ENCODE measurements around the gene PTCD2.

DNA sequence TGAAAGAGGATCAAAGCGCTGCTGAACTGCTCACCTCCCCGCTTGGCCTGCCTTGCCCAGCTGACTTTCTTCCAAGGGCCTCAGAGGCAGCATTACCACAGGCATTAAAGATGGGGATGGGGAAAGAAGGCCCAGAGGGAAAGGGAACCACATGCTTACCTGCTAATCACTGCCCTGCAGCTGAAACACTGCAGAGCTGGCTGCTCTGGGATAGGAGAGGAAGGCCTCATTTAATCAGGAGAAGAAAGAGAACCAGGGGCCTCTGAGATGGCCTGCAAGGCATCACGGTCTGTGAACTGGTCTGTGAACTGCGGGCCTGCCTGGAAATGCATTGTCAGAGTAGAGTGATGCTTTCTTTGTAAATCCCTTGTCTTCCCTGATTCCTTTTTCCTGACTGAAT, 44.8 kb downstream of the PTCD2 start:
- TF ChIP-seq, protein P1, sequence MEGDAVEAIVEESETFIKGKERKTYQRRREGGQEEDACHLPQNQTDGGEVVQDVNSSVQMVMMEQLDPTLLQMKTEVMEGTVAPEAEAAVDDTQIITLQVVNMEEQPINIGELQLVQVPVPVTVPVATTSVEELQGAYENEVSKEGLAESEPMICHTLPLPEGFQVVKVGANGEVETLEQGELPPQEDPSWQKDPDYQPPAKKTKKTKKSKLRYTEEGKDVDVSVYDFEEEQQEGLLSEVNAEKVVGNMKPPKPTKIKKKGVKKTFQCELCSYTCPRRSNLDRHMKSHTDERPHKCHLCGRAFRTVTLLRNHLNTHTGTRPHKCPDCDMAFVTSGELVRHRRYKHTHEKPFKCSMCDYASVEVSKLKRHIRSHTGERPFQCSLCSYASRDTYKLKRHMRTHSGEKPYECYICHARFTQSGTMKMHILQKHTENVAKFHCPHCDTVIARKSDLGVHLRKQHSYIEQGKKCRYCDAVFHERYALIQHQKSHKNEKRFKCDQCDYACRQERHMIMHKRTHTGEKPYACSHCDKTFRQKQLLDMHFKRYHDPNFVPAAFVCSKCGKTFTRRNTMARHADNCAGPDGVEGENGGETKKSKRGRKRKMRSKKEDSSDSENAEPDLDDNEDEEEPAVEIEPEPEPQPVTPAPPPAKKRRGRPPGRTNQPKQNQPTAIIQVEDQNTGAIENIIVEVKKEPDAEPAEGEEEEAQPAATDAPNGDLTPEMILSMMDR (IDR thresholded peaks at IDR 0.05; ENCODE audit: control extremely low read depth in 1 of 3, insufficient read depth in 1 of 3, low read depth in 1 of 3, low read length in 3 of 3) = no peak
- TF ChIP-seq EP300 (IDR thresholded peaks at IDR 0.05; ENCODE audit: borderline replicate concordance in 1 of 2, low read depth in 2 of 2, low read length in 2 of 2) = no peak
- no peak for TF ChIP-seq TEAD4 (IDR thresholded peaks at IDR 0.05; ENCODE audit: low read depth, low read length)
- no peak for TF ChIP-seq TBP (IDR thresholded peaks at IDR 0.05; ENCODE audit: low read depth, low read length)
- TF ChIP-seq KDM1A (IDR thresholded peaks at IDR 0.05; ENCODE audit: borderline replicate concordance, low read length) = no peak
- TF ChIP-seq TAF7 (optimal IDR thresholded peaks at IDR 0.05; ENCODE audit: borderline replicate concordance, low read depth, low read length) = no peak
- TF ChIP-seq POLR2A (IDR thresholded peaks at IDR 0.05; ENCODE audit: control extremely low read depth in 1 of 2, low read depth in 2 of 2, low read length in 2 of 2) = no peak
- no peak for TF ChIP-seq CHD2 (IDR thresholded peaks at IDR 0.05; ENCODE audit: low read length)
- TF ChIP-seq CHD1 (IDR thresholded peaks at IDR 0.05; ENCODE audit: low read depth, low read length) = no peak
- no peak for TF ChIP-seq TAF1 (IDR thresholded peaks at IDR 0.05; ENCODE audit: low read depth, low read length)
- TF ChIP-seq JUN (IDR thresholded peaks at IDR 0.05; ENCODE audit: low read depth, low read length) = no peak

All from H1 (cell line).